Astrocyte of the hippocampus (primary cell): ENCODE results near the gene NKAIN4.

Source experiments
- DNase-seq: peaks from one replicate; pipeline ENCODE4 v3.0.0; 2011; ENCODE audit warnings: low read depth, low spot score

NKAIN4 gene

GRCh38 chr20:63288581-63289251, 34.5 kb upstream of the NKAIN4 start:
- no peak for DNase-seq

- no peak for DNase-seq
Observed at GRCh38 chr20:63287697-63288580, 33.7 kb upstream of the NKAIN4 start.

- DNase-seq: no peak
Observed at GRCh38 chr20:63286781-63287696, 32.8 kb upstream of the NKAIN4 start.

GRCh38 chr20:63285636-63286615, 31.7 kb upstream of the NKAIN4 start:
- no peak for DNase-seq

- no peak for DNase-seq
Observed at GRCh38 chr20:63284981-63285524, 30.8 kb upstream of the NKAIN4 start.

GRCh38 chr20:63284544-63284949, 30.3 kb upstream of the NKAIN4 start:
- DNase-seq: no peak

GRCh38 chr20:63284083-63284440, 29.8 kb upstream of the NKAIN4 start:
- DNase-seq: no peak

- DNase-seq: no peak
Observed at GRCh38 chr20:63283397-63284082, 29.3 kb upstream of the NKAIN4 start.

- DNase-seq: no peak
Observed at GRCh38 chr20:63282946-63283345, 28.7 kb upstream of the NKAIN4 start.

GRCh38 chr20:63281742-63282665, 27.7 kb upstream of the NKAIN4 start:
- no peak for DNase-seq

GRCh38 chr20:63280929-63281545, 26.8 kb upstream of the NKAIN4 start:
- DNase-seq: no peak

GRCh38 chr20:63280371-63280770, 26.1 kb upstream of the NKAIN4 start:
- no peak for DNase-seq

- DNase-seq: no peak
Observed at GRCh38 chr20:63279931-63280330, 25.7 kb upstream of the NKAIN4 start.

GRCh38 chr20:63278661-63279060, 24.4 kb upstream of the NKAIN4 start:
- no peak for DNase-seq

- no peak for DNase-seq
Observed at GRCh38 chr20:63277466-63278272, 23.4 kb upstream of the NKAIN4 start.

- DNase-seq: no peak
Observed at GRCh38 chr20:63276956-63277355, 22.7 kb upstream of the NKAIN4 start.

GRCh38 chr20:63275825-63276224, 21.6 kb upstream of the NKAIN4 start:
- no peak for DNase-seq
